HG03565 (cell line): Measurements from ENCODE around the gene PRR30.

Experiments
- ATAC-seq: cut with Tn5 transposase; IDR thresholded peaks from one replicate; pipeline ENCODE4 v1.9.1; 2021; ENCODE audit warnings: mild to moderate bottlenecking, moderate library complexity; ENCODE audit not compliant: unreplicated experiment

PRR30 gene

DNA sequence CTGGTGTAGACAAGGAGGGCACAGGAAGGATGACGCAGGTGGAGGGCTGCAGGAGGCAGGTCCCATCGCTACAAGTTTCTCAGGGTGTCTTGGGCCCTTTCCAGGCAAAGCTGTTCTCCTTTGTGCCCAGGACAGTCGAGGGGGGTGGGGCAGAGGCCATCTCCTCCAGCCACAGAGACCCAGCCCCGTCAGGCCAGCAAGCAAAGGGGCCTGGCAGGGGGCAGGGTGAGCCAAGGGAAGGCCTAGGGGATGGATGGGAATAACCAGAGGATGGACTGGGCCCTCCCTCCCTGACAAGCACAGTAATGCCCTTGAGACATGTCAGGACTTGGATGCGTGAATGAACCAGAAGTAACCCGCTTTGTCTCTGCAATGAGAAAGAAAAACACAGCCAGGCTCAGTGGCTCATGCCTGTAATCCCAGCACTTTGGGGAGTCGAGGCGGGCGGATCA, 15.9 kb upstream of the PRR30 start:
- no peak for ATAC-seq

- ATAC-seq = no peak
Measured at GRCh38 chr2:27154488-27154887, 15.3 kb upstream of the PRR30 start.

DNA sequence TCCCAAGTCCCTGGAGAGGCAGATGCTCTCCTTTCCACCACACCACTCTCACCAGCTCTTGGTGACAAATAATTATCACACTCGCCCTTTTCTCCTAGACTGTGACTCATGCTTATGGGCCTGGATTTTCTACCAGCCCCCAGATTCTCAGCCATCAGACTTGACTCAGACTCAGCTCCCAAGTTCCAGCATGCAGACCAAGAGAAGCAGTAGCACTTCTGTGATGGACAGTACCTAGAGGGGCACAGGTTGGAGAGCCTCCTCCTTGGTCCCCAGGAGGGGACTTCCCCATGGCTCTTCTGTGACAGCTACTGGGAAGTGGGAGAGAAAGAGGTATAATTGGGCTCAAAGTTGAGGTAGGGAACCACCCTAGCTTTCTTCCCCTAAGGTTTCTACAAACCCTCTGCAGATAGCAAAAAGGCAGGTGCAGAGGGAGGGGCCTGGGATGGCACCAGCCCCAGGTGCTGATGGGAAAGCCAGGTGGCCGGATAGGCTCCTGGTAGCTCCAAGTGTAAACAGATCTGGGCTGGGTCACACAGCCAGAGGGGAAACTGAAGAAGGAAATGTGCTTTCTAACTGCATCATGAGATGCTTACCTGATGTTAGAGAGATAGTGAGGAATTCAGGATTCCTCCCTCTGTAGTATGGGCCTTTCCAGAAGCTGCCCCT, 13.7 kb upstream of the PRR30 start:
- ATAC-seq = no peak

- no peak for ATAC-seq
Measured at GRCh38 chr2:27152102-27152795, 13.0 kb upstream of the PRR30 start.

- no peak for ATAC-seq
Measured at GRCh38 chr2:27150639-27151230, 11.5 kb upstream of the PRR30 start.

DNA sequence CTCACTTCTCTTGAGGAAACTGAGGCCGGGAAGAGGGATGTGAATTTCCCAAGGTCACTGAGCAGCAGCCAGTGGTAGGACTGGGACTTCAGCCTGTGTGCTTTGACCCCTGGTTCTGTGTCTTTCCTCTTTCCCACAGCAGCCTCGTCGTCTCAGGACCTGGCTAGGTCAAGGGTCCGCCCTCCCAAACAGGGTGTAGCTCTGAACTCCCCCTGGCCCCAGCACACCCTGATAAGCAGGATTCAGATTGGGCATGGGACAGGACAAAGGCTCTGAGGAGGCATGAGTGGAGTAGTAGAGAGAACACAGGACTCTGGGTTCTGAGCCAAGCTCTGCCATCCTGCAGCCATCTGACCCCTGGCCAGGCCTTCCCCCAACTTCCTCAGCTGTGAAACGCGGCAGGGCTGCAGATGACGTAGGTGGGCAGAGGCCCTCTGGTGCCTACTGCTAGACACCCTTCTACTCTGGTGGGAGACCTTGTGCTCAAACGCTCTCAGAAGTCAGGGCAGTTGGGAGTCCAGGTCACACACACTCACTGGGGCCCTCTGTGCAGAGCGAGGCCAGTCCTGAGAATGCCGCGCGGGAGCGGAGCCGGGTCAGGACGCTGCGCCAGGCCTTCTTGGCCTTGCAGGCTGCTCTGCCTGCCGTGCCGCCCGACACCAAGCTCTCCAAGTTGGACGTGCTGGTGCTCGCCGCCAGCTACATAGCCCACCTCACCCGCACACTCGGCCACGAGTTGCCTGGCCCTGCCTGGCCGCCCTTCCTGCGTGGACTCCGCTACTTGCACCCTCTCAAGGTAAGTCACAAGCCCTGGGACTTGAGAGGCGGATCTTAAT, 10.6 kb upstream of the PRR30 start:
- ATAC-seq = no peak

DNA sequence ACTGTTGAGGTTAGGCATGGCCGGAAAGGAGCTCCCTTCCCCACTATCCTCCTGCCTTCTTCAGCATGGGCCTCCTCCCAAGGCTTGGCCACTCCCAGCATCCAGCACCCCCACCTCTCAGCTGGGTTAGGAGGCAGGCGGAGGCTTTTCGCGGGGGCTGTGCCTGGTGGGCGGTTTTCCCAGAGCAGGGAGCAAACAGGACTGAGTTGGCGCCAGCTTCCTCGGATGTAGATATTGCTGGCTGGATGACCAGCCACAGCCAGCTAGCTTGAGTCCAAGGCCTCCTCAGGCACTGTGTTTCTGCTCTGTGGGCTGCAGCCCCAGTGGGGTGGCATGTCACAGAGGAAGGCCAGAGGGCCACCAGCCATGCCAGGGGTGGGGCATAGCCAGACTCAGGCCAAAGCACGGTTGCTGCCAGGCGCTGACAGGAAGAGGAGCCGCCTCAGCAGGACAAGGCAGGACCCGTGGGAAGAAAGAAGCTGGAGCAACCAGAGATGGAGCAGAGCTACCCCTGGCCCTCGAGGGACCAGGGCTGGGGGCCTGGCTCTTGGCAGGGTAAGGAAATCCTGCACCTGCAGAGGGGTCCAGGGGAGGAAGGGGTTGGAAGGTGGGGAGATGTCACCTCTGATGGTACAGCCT, 9.7 kb upstream of the PRR30 start, which contains the start of gene TCF23:
Gene TCF23, plus strand, starts transcription at position 204 of the 639 bp plus-strand sequence. Its CDS starts 130 bp downstream, at position 334.
- no peak for ATAC-seq

GRCh38 chr2:27147935-27148334, 8.7 kb upstream of the PRR30 start:
- no peak for ATAC-seq

DNA sequence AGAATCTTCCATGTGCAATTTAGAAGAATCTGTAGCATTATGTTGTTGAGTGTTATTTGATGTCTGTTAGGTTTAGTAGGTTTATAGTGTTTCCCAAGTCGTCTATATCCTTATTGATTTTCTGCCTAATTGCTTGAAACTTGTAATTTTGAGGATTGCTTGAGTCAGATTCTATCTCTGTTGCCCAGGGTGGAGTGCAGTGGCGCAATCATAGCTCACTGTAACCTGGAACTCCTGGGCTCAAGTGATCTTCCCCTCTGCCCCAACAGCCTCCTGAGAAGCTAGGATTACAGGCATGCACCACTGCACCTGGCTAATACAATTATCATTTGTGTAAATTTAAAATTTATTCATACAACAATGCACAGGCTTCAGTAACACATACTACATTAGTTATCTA, 6.5 kb upstream of the PRR30 start:
- no peak for ATAC-seq

DNA sequence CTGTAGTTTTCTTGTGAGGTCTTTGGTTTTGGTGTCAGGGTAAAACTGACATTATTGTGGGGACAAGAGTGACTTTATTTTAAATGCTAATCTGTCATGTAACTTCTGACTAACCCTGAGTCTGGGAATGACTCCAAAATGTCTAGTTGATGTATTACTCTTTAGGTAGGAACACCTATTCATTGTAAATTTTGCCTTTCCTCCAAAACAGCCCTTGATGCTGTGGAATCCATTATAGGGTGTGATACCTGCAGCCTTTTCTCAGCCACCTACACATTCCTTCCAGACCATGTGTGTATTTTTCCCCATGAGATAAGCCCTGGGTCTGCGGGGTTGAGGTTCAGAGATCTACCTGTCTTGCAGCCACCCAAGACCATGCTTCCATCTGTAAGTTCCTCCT, 4.1 kb upstream of the PRR30 start:
- ATAC-seq = no peak

GRCh38 chr2:27138111-27138510, 1.1 kb downstream of the PRR30 start:
- ATAC-seq = no peak

GRCh38 chr2:27137322-27137935, 1.8 kb downstream of the PRR30 start:
- ATAC-seq = no peak

DNA sequence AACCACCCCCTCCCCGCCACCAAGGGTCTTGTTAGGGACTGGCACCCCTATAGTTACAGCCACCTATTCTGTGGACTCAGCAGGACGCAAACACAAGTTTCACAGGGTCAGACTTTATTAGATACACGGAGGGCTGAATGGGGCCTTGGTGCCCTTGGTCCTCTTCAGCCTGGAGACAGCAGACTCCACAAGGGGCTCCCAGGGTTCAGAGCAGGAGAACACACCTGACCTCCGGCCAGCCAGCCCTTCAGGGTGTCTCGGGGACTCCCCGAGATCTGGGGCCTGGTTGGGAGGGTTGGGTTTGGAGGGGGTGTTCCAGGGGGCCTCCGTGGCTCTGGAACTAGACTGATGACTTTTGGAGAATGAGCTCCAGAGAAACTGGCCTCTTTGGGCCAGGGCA, 2.5 kb downstream of the PRR30 start:
- ATAC-seq = no peak

GRCh38 chr2:27135478-27135955, 3.7 kb downstream of the PRR30 start:
- ATAC-seq = no peak

- ATAC-seq = no peak
Measured at GRCh38 chr2:27134781-27135477, 4.3 kb downstream of the PRR30 start.

DNA sequence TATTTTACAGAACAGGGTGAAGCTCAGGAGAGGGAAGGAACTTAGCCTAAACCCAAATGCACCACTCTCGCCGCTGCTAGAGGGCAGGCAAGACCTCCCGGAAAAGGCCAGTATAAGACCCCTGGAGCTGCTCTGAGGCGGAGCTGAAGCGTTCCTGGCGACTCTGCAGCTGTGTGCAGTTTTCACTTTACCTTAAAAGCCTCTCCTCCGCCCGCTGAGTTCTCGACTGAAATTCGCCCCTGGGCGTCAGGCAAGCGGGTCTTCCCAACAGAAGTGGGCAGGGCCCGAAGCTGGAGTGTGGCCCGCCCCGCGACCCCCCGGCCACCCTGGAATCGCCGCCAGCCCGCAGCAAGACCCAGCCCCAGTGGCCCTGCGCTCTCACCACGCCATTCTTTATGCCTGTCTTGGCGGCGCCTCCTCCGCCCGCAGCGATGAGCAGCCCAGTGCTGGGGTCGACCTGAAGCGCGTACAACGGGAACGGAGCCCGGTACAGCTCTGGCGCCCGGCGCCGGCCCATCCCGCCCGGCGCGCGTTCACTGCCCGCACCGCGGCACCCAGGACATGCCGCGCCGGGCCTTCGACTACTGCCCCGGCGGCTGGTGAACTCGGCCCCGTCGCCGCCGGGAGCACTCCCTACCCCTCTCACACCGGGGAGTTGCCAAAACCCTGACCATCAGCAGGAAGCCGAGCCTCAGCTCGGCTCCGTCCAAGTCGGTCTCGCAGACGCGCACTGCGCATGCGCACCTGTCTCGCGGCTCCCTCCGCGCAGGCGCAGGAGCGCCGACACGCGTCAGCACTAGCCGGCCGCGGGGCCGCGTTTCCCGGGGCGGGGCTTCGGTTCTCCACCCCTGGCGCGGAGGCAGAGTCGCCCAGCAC, 5.1 kb downstream of the PRR30 start, which contains the start of gene PREB:
Gene PREB, minus strand, starts transcription at position 732 of the 876 bp plus-strand sequence. Its CDS starts 215 bp downstream, at position 517.
- ATAC-seq = peak; percentile 83

GRCh38 chr2:27133195-27133875, 5.9 kb downstream of the PRR30 start:
- no peak for ATAC-seq

DNA sequence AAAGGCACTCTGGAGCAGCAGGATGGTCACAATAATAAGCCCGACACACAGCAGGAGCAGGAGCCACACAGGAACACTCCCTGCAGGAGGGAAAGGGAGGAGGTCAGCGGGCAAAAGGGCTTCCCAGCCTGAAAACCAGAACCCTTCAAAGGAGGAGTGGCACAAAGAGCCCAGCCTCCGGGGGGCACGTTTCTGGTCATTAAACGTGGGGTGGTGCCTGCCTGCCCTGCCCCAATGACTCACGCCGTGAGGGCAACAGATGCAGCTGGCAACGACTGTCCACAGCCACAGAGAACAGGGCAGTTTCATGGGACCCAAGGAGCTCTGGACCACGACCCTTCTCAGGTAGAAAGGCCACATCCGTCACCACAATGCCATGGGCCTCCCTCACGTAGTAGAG, 7.8 kb downstream of the PRR30 start:
- no peak for ATAC-seq
